HG03432 (cell line): Measurements from ENCODE around the gene NLRP7.

Experiments
- ATAC-seq: cut with Tn5 transposase; IDR thresholded peaks from one replicate; pipeline ENCODE4 v1.9.1; 2021; ENCODE audit warnings: mild to moderate bottlenecking, moderate library complexity; ENCODE audit not compliant: unreplicated experiment

Gene NLRP7

DNA sequence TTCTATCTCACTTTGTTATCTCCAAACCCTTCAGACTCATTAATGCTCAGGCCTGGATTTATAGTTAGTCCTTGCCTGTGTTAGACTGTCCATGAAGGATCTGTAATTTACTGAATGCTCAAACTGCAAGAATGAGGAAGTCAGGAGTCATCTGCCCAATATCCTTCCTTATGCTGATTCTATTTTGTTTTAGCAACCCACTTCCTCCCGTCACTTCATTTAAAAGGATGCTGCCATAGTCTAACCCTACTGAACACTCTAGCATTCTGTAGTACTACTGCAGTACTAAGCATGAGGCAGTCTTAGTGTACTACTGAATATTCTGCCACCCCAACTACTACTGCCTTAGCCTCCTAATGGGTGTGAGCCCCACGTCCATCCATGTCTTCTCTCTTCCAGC is 71.8 kb downstream of the NLRP7 start:
- no peak for ATAC-seq

DNA sequence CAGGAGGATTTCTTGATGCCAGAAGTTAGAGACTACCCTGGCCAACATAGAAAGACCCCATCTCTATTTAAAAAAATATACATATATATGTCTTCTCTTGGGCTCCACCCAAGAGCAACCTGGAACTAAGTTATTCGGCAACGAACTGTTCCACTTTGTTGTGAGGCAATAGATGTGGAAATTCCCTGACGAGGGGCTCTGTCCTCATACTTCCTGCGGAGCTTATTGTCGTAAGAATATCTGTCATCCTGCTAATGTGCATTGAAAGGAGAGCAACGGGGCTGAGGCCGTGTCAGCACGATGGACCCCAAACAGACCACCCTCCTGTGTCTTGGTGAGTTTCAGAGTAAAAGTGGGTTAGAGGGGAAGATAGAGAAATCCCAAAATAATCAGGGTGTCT is 73.3 kb downstream of the NLRP7 start, which contains the start of gene FCAR:
Gene FCAR, plus strand, starts transcription at position 246 of the 400 bp plus-strand sequence. Its CDS starts 55 bp downstream, at position 301.
- ATAC-seq, result no peak
